Caco-2 (cell line): ENCODE data around the gene GRM2. TPM values are rescaled to one million over a fixed set of nuclear protein-coding genes. Genes with fewer than 3 reads are reported as not detected.
"Not testable (repeated sequence)": the region's sequence is repeated elsewhere in the genome, so short reads cannot be mapped to it uniquely, and the experiment has no call there.

Experiments used
- BruUV-seq: library from RNA; stranded (reverse); fragments of 400-500 nt; replicated peaks from 2 replicates; lab custom pipeline; 2021; lab: Mats Ljungman, UMichigan
- CTCF ChIA-PET: fragments of 300-600 bp; sonication (Branson Sonifier 250); formaldehyde crosslinking; loops from one replicate; lab custom pipeline; 2022; ENCODE audit warnings: antibody characterized with exemption; lab: Charles Lee
- POLR2A ChIA-PET: fragments of 300-600 bp; sonication (Branson Sonifier 250); formaldehyde crosslinking; loops from one replicate; lab custom pipeline; 2022; ENCODE audit warnings: antibody characterized with exemption; lab: Charles Lee
- DNase-seq, 2 experiments: peaks; one replicate each; pipeline versions ENCODE4 v3.0.0 to v3.0.0-alpha.2; 2020 to 2022
- H3K27me3 ChIP-seq: replicated peaks from 2 replicates; pipeline ENCODE4 v1.6.0; 2011; ENCODE audit warnings: low read length; ENCODE audit not compliant: control insufficient read depth, insufficient read depth
- H3K36me3 ChIP-seq: 2 replicates; pipeline ENCODE4 v1.5.1; 2011; ENCODE audit warnings: low read length; ENCODE audit not compliant: control insufficient read depth, insufficient read depth
- H3K4me1 ChIP-seq: fragments of 250-450 bp; sonication (Bioruptor Pico); 2 replicates; pipeline ENCODE4 v1.5.1; 2020; ENCODE audit warnings: mild to moderate bottlenecking
- H3K4me3 ChIP-seq: 2 replicates; pipeline ENCODE4 v1.5.1; 2011; ENCODE audit warnings: low read depth, mild to moderate bottlenecking, control low read depth, low read length
- H3K9me3 ChIP-seq: fragments of 250-450 bp; sonication (Bioruptor Pico); 2 replicates; pipeline ENCODE4 v1.5.1; 2020; ENCODE audit warnings: mild to moderate bottlenecking, moderate library complexity
- H3K27ac Mint-ChIP-seq: one replicate; pipeline ENCODE4 v1.8.0; 2022; ENCODE audit warnings: mixed read lengths; ENCODE audit not compliant: unreplicated experiment
- H3K27me3 Mint-ChIP-seq: one replicate; pipeline ENCODE4 v1.8.0; 2022; ENCODE audit warnings: mixed read lengths; ENCODE audit not compliant: insufficient read depth, unreplicated experiment
- H3K36me3 Mint-ChIP-seq: one replicate; pipeline ENCODE4 v1.8.0; 2022; ENCODE audit warnings: mild to moderate bottlenecking, mixed read lengths; ENCODE audit not compliant: insufficient read depth, unreplicated experiment
- H3K4me1 Mint-ChIP-seq: one replicate; pipeline ENCODE4 v1.8.0; 2022; ENCODE audit warnings: low read depth, mixed read lengths; ENCODE audit not compliant: unreplicated experiment
- H3K4me3 Mint-ChIP-seq: one replicate; pipeline ENCODE4 v1.8.0; 2022; ENCODE audit warnings: mild to moderate bottlenecking, moderate library complexity, mixed read lengths; ENCODE audit not compliant: unreplicated experiment
- H3K9me3 Mint-ChIP-seq: one replicate; pipeline ENCODE4 v1.8.0; 2022; ENCODE audit warnings: mixed read lengths; ENCODE audit not compliant: unreplicated experiment
- CTCF ChIP-seq, 2 experiments: fragments of 200-600 bp in 1 of 2; IDR thresholded peaks; 1 replicate in 1 of 2; 2 replicates in 1 of 2; pipeline versions ENCODE4 v1.5.1 to v1.8.0; 2011 to 2022; ENCODE audit warnings: antibody characterized with exemption in 1 of 2, control low read depth in 1 of 2, inconsistent platforms in 1 of 2, low read depth in 1 of 2, low read length in 1 of 2, mild to moderate bottlenecking in 1 of 2, moderate library complexity in 1 of 2; ENCODE audit not compliant: insufficient read depth in 1 of 2, severe bottlenecking in 1 of 2, unreplicated experiment in 1 of 2
- intact Hi-C: fragments of 100-400 bp; cut with micrococcal nuclease; formaldehyde crosslinking; loops from one replicate; pipeline ENCODE4 v1.10.0; 2022; ENCODE audit not compliant: unreplicated experiment
- total RNA-seq: library from RNA; stranded (reverse); gene quantifications from 2 replicates; pipeline ENCODE4 v1.2.3, GENCODE V29; 2022

The GRM2 gene
- total RNA-seq, 1 experiment from 2014 or later, result 0.14 TPM

DNA sequence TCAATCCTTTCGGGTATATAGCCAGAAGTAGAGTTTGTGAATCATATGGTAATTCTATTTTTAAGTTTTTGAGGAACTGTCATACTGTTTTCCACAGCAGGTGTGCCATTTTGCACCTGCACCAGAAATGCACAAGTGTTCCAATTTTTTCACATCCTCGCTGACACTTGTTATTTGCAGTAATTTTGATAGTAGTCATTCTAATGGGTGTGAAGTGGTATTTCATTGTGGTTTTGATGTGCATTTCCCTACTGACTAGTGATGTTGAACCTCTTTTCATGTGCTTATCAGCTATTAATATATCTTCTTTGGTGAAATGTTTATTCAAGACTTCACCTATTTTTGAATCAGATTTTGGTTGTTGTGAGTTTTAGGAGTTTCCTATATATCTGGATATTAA is 29.1 kb downstream of the GRM2 start:
- Histone ChIP-seq H3K36me3 (no peaks in the 10 kb centered on the region), H3K4me1 (no peaks in the 10 kb centered on the region), H3K9me3 (no peaks in the 10 kb centered on the region), H3K27me3 (no peaks in the 10 kb centered on the region), H3K4me3 (no peak overlapping the region)
- Mint-ChIP-seq H3K36me3 (no peaks in the 10 kb centered on the region), H3K4me3 (no peak overlapping the region), H3K4me1 (no peaks in the 10 kb centered on the region), H3K27me3 (peaks cover 25% of the 10 kb centered on the region), H3K27ac (no peak overlapping the region), H3K9me3 (no peaks in the 10 kb centered on the region)
- no TSS peak for BruUV-seq
- intact Hi-C loops, result no loop called here
- no peak for DNase-seq
- no peak for TF ChIP-seq CTCF (IDR thresholded peaks at IDR 0.05; ENCODE audit: insufficient read depth in 1 of 2, low read depth in 1 of 2, low read length in 1 of 2, severe bottlenecking in 1 of 2, unreplicated experiment in 1 of 2)
- CTCF ChIA-PET, result interaction anchor here (0.7 kb wide), 1 partner anchor 11 kb away, joined by 7 read pairs; no protein-coding TSS in a partner anchor
- POLR2A ChIA-PET, result no interaction called here

DNA sequence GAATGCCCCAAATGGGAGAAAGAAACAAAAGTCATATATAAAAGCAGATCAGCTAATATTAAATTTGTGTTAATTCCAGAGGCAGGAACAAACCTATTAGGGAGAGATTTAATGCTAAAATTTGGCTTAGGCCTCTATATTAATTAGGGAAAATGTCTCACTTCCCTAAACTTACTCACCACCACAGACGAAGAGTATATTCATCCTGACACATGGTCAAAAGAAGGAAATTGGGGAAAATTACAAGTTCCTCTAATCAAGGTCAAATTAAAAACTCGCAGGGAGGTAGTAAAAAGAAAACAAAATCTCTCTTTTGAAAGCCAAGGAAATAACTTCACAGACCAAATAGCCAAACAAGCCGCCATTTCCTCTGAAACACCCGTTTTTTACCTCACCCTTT is 32.2 kb downstream of the GRM2 start:
- H3K36me3 Mint-ChIP-seq, result no peaks in the 10 kb centered on the region
- no TSS peak for BruUV-seq
- POLR2A ChIA-PET, result no interaction called here
- H3K4me1 ChIP-seq, result no peaks in the 10 kb centered on the region
- no peaks in the 10 kb centered on the region for H3K27me3 ChIP-seq
- H3K27ac Mint-ChIP-seq, result no peak overlapping the region
- no peak for DNase-seq
- intact Hi-C loops, result no loop called here
- H3K36me3 ChIP-seq, result no peaks in the 10 kb centered on the region
- H3K4me3 ChIP-seq, result no peak overlapping the region
- no peak overlapping the region for H3K4me3 Mint-ChIP-seq
- no peaks in the 10 kb centered on the region for H3K4me1 Mint-ChIP-seq
- peaks cover 20% of the 10 kb centered on the region for H3K27me3 Mint-ChIP-seq
- CTCF ChIA-PET, result no interaction called here
- H3K9me3 Mint-ChIP-seq, result no peaks in the 10 kb centered on the region
- no peak for TF ChIP-seq CTCF (IDR thresholded peaks at IDR 0.05; ENCODE audit: insufficient read depth in 1 of 2, low read depth in 1 of 2, low read length in 1 of 2, severe bottlenecking in 1 of 2, unreplicated experiment in 1 of 2)
- no peaks in the 10 kb centered on the region for H3K9me3 ChIP-seq

GRCh38 chr3:51742320-51742719 is 35.5 kb downstream of the GRM2 start:
- POLR2A ChIA-PET, H3K9me3 Mint-ChIP-seq, H3K36me3 ChIP-seq, BruUV-seq, H3K27ac Mint-ChIP-seq, H3K9me3 ChIP-seq, H3K4me1 ChIP-seq, DNase-seq, H3K4me3 ChIP-seq, H3K36me3 Mint-ChIP-seq, H3K27me3 ChIP-seq, intact Hi-C loops, H3K4me3 Mint-ChIP-seq, H3K4me1 Mint-ChIP-seq, CTCF ChIA-PET: not testable (repeated sequence)
- peaks cover 23% of the 10 kb centered on the region for H3K27me3 Mint-ChIP-seq

GRCh38 chr3:51742978-51743377 is 36.1 kb downstream of the GRM2 start:
- H3K4me1 Mint-ChIP-seq, DNase-seq, H3K9me3 ChIP-seq, BruUV-seq, H3K36me3 ChIP-seq, H3K4me1 ChIP-seq, H3K27me3 ChIP-seq, H3K27ac Mint-ChIP-seq, H3K4me3 ChIP-seq, H3K9me3 Mint-ChIP-seq, intact Hi-C loops, CTCF ChIA-PET, H3K4me3 Mint-ChIP-seq, POLR2A ChIA-PET, H3K36me3 Mint-ChIP-seq: not testable (repeated sequence)
- H3K27me3 Mint-ChIP-seq, result peaks cover 22% of the 10 kb centered on the region
